GM23248 (cell line): ENCODE results near the gene C1orf87.

Experiments used
- EZH2 ChIP-seq: fragments of 200-600 bp; sonication (generic); IDR thresholded peaks from 2 replicates; pipeline ENCODE4 v1.6.1; 2018; ENCODE audit warnings: antibody characterized with exemption, mild to moderate bottlenecking; ENCODE audit not compliant: insufficient read depth, poor library complexity, severe bottlenecking
- EZH2phosphoT487 ChIP-seq: fragments of 200-600 bp; sonication (generic); IDR thresholded peaks from 2 replicates; pipeline ENCODE4 v1.6.1; 2018; ENCODE audit warnings: antibody characterized with exemption, moderate library complexity, mild to moderate bottlenecking, low read depth; ENCODE audit not compliant: insufficient read depth

DNA sequence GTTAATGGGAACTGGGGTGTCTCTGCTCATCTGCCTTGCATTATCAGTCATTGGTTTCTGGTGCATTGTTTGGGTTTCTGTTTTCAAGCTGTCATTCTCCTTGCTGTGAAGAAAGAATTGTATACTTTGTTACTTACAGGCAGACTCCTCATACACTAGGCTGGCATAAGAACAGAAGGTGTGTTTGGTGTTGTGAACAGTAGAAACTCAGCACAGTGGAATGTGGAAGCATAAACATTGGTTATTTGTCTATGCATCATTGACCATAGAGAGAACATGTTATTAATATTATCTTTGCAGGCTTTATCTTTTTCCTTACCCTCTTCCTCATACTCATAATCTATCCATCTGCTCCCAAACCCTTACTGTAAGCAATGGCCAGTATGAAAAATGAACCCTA, 18.2 kb downstream of the C1orf87 start:
- TF ChIP-seq EZH2 (no peak), EZH2phosphoT487 (no peak)
